ENCODE measurements around the gene LRP10.

LRP10 gene

DNA sequence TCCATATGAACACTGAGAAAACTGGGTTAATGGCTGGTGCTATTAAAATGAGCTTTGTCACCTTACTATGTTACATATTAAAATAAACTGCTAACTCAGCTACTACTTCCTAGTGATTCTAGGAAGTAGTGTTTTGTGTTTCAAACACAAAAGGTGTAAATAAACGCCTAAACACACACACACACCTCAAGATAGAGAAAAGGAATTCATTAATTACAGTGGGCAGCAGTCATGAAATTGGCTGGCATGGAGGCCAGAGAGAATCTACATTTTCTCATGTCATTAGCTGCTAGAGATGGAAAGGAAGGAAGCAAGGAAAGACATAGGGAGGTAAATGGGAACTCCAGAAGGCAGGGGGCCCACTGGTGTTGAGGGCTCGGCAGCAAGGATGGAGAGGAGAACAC, 58.4 kb downstream of the LRP10 start:
- no peak overlapping the region for H3K27ac Mint-ChIP-seq
- no peaks in the 10 kb centered on the region for H3K9me3 Mint-ChIP-seq
- H3K4me3 Mint-ChIP-seq = no peak overlapping the region
- peaks cover 17% of the 10 kb centered on the region for H3K36me3 Mint-ChIP-seq
- peaks cover 32% of the 10 kb centered on the region for H3K4me1 Mint-ChIP-seq
- no peak for ATAC-seq
- H3K27me3 Mint-ChIP-seq = no peaks in the 10 kb centered on the region
